RPMI8226 (cell line): Measurements from ENCODE around the gene CPLX1.
A peak's percentile ranks its signal among the peaks of the same experiment; 100 is the strongest.
"Not testable (repeated sequence)": the region's sequence is repeated elsewhere in the genome, so short reads cannot be mapped to it uniquely, and the experiment has no call there.

Experiments
- DNase-seq: peaks from one replicate; pipeline ENCODE4 v3.0.0-alpha.2; 2015

Gene CPLX1

GRCh38 chr4:790466-790820 is 35.5 kb downstream of the CPLX1 start:
- DNase-seq: no peak

DNA sequence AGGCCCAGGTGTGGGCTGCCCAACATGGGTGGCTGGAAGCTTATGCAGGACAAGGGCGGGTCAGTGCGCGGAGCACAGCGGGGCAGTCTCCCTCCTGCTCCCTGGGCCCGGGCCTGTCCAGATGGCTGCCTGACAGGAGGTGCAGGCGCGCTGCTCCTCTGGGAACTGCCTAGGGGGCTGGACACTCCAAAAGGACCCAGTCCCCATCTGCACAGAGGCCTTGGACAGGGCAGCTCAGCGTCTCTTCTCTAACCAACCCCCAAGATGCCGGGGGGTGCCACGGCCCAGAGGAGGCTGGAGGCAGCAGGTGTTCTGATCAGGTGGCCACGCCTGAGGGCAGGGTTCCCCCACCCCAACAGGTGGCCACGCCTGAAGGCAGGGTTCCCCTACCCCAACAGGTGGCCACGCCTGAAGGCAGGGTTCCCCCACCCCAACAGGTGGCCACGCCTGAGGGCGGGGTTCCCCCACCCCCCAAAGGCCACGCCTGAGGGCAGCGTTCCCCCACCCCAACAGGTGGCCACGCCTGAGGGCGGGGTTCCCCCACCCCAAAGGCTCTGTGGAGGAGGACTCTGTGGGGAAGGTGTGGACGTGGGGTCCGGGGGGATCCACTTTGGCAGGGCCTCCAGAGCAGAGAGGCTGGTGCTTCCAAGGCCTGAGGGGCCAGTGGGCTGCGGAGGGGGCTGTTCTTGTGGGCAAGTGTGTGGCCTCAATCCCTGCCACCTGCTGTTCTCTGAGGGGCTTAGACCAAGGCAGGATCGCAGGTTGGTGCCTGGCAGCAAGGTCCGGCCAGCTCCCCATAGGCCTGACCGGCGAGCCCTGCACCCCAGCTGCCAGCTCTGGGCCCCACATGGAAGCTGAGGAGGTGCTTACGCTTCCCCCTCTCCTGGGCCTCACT is 36.1 kb downstream of the CPLX1 start:
- DNase-seq: no peak

- no peak for DNase-seq
Observed at GRCh38 chr4:788636-789297, 37.2 kb downstream of the CPLX1 start.

- no peak for DNase-seq
Observed at GRCh38 chr4:788006-788635, 37.8 kb downstream of the CPLX1 start.

- no peak for DNase-seq
Observed at GRCh38 chr4:787561-787981, 38.4 kb downstream of the CPLX1 start.

- DNase-seq: no peak
Observed at GRCh38 chr4:786861-787300, 39.0 kb downstream of the CPLX1 start.

DNA sequence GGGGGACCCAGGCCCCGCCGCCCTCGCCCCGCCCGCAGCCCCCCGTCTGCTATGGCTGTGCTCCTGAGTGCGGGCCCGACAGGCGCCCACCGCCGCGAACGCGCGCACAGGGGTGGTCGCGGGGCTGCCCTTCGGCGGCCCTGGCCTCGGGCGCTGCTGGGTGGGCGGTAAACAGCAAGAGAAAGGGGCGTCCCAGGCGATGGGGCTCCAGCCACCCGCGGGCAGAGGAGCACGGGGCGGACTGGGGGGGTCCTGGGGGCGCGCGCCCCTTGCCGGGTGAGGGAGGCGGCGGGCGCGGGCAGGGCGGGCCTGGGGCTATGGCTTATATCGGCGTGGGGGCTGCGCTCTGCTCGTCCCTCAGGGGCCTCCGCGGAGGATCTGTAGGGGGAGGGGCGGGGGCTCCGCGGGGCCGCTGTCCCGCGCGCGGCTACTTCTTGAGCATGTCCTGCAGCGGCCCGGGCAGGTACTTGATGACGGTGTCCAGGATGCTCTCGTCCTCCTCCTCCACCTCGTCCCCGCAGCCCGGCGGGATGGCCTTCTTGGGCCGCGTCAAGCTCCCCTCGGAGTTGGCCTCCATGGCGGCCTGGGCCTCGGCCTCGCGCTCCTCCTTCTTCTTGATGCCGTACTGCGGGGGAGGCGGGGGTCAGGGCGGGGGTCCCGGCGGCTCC is 39.7 kb downstream of the CPLX1 start:
- no peak for DNase-seq

DNA sequence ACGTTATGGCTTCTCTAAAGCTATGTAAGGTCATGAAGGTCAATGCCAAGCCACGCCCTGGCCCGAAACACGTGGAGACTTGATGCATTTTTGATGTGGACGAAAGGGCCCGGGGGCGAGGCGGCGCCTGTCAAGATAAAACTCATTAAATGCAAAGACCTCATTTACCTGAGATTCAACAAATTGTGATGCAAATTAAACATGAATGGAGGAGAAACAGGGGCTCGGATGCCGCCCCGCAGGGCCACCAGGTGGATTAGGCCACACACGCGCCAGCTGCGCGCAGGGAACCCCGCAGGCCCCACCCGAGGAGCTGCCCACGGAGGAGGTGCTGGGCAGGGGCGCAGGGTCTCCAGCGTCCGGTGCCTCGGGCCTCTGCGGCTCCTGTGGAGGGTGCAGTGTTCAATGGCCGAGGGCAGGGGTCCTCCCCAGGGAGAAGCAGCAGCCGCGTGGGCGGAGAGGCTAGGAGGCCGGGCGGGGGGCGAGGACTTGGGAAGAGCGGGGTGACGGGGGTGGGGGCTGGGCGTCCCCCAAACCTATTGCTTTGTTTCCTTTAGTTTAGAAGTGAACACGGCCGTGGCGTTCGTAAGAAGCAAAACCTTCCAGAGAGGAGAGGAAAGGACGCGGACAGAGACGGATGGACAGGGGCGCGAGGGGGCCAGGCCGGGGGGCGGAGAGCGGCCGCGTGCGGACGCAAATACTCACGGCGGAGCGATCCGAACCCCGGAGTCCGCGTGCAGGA is 40.4 kb downstream of the CPLX1 start:
- DNase-seq: no peak

DNA sequence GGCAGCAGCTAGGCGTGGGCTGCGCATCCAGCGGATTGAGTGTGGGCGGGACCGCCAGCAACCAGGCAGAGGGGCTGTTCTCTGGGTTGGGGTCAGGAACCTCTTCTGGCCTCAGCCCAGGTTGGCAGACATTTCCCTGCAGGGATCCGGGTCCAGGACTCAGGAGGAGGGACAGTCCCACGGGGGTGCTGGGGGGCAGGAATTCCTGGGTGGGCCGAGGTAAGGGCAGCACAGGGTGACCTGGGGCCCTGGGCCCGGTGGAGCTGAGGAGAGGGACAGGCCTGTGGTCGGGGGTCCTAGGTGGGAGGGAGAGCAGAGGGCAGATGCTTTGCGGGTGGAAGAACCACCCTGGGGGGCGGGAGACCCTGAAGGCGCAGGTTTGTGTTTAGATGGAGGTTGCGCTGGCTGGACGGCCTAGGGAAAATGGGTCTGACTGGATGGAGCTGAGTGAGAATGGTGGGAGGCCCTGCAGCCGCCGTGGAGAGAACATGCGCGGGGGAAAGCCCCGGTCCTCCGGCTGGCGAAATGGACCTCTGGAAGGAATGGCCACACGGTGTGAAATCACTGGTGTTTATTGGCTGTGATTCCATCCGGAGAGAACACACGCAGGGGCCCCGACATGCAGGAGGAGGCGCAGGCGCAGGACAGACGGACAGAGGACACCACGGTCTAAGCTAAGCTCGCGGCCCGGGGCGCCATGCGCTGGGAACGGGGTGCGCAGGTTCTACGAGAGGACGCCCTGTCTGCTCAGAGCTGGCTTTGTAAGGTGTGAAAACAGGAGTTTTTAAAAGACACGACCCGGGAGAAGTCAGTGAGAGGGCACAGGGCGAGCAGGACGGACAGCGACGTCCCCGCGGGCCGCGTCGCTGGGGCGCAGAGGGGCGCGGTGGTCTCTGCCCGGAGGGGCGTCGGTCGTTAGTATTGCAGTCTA is 41.3 kb downstream of the CPLX1 start:
- DNase-seq: no peak

- DNase-seq: peak; percentile 96
Observed at GRCh38 chr4:781493-782216, 44.3 kb downstream of the CPLX1 start.

DNA sequence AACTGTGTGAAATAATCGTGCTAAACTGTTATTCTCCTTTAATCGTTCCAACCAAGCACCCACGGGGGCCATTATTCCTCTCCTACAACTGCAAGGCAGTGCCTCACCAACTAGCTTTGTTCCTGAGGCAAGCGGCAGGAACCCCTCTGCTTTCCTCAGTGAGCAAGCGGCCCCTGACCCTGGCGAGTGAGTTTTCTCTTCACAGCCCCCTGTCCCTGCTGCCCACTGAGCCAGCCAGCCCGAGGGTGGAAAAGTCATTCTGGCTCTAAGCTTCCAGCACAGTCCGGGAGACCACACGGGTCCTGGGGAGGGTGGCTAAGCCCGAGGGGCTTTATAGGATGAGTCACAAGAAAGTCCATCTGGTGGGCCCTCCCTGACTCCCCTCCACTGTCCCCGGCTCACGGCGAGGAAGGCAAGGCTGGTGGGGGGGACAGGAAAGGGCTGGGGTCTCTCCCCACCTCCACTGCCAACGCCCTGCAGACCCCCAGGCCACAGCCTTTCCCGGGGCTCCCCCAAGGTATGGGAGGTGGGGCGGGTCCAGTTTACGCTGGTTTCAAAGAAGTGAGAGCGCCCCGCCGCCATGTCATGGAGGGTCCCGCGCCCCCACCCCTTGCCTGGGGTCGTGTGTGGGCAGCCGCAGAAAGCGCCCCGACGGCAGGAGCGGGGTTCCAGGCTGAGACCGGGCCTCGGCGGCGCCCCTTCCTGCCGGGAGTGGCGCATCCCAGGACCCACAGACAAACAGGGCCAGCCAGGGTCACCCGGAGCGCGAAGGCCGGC is 45.0 kb downstream of the CPLX1 start:
- DNase-seq: no peak

- DNase-seq: not testable (repeated sequence)
Observed at GRCh38 chr4:780255-780654, 45.7 kb downstream of the CPLX1 start.

GRCh38 chr4:779555-779954 is 46.4 kb downstream of the CPLX1 start:
- no peak for DNase-seq

GRCh38 chr4:777520-778262 is 48.2 kb downstream of the CPLX1 start:
- no peak for DNase-seq

GRCh38 chr4:776743-777441 is 49.0 kb downstream of the CPLX1 start:
- no peak for DNase-seq

GRCh38 chr4:775485-775884 is 50.4 kb downstream of the CPLX1 start:
- DNase-seq: not testable (repeated sequence)

DNA sequence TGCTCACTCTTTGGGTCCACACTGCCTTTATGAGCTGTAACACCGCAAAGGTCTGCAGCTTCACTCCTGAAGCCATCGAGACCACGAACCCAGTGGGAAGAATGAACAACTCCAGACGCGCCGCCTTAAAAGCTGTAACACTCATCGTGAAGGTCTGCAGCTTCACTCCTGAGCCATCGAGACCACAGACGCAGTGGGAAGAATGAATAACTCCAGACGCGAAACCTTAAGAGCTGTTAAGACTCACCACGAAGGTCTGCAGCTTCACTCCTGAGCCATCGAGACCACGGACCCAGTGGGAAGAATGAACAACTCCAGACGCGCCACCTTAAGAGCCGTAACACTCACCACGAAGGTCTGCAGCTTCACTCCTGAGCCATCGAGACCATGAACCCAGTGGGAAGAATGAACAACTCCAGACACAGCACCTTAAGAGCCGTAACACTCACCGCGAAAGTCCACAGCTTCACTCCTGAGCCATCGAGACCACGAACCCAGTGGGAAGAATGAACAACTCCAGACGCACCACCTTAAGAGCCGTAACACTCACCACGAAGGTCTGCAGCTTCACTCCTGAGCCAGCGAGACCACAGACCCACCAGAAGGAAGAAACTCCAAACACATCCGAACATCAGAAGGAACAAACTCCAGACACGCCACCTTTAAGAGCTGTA is 51.4 kb downstream of the CPLX1 start:
- not testable (repeated sequence) for DNase-seq

DNA sequence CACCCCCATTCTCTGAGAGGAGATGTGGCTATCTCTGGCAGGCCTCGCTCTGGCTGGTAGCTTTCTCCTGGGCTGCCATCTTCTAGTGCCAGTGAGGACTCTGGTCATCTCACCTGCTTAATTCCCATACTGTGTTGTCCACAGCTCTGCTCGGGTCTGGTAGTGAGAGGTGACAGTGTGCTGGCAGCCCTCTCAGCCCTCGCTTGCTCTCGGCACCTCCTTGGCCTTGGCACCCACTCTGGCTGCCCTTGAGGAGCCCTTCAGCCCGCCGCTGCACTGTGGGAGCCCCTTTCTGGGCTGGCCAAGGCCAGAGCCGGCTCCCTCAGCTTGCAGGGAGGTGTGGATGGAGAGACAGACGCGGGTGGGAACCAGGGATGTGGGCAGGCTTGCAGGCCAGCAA is 52.7 kb downstream of the CPLX1 start:
- DNase-seq: no peak
